Activated naive CD4-positive, alpha-beta T cell (primary cell): Measurements from ENCODE around the gene RGS3.
"Not testable (repeated sequence)": the region's sequence is repeated elsewhere in the genome, so short reads cannot be mapped to it uniquely, and the experiment has no call there.

ENCODE experiments used
- DNase-seq, 4 experiments: peaks; one replicate each; lab custom pipeline; 2025; lab: John Stamatoyannopoulos, UW

RGS3 gene

DNA sequence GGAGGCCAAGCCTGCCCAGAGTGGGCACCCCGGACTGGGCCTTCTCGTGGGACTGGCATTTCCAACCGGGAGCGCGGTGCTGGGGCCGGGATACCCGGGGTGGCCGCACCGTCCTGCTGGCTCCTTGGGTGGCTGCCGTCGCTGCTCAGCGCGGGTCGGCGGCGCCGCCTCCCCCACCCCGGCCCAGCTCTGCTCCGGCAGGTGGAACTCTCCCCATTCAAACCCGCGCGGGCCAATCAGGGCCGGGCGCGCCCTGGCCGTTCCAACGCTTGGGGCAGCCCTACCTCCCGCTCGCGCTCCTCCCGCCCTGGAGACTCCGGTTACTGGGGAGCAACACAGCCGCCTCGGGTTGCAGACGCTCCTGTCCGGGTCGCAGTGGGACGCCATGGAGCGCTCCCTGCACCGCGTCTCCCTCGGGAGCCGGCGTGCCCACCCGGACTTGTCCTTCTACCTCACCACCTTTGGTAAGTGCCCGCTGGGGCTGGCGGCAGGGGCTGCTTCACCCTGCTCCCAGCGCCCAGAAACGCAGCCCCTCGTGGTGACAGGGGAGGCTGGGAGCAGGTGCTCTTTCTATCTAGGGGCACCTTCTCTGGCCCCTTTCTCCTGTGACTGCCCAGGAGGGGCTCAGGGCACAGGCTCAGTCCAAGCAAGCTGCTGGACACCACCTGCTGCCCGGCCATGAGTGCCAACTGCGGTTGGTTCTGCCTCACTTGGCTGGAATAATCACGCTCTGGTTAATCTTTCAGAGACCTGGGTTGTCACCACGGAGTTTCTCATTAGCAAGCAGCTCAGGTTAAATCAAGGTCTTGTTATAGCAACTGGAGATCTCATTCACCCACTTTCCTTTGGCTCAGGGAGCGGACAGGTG is at the start of gene RGS3:
Gene RGS3 (plus strand): TSS at position 310 of the 868 bp plus-strand sequence. CDS start 76 bp downstream, at position 386.
- DNase-seq, result no peak

DNA sequence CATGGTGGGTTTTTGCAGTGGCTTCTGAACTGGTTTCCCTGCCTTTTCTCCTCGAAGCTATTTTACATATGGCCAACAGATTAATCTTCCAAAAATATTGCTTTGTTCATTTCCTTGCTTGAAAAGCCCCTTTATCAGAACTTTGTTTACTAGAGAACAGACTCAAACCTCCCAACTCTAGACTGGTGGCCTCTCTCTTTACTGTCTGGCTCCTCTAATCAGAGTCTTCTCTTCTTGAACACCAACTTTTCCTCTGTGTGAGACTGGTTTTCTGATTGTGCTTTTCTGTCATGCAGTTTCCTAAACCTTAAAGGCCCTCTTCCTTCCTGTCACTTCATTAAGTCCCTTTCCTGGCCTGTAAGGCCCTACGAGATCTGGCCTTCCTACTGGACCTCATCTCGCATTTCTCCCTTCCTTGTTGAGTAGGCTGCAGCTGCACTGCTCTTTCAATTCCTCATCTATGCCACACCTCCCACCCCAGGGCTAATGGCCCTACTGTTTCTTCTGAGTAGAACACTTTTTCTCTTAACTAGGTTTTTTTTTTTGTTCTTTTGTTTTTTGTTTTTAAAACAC is 47.3 kb upstream of the RGS3 start:
- DNase-seq, result no peak

DNA sequence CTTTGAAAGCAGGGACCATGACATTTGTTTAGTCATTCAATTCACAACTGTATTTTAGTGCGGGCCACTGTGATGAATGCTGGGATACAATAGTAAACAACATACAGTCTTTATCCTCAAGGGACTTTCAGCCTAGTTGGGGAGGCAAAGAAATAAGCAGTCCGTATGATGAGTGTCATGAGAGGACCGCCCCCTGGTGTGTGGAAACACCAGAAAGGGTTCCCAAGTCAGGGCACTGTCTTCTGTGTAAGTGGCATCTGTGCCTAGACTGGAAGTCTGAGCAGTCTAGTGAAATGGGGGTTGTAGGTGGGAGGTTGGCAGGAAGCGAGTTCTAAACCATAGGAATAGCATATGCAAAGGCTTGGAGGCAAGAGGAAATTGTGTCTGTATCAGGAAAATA is 46.2 kb upstream of the RGS3 start:
- no peak for DNase-seq

DNA sequence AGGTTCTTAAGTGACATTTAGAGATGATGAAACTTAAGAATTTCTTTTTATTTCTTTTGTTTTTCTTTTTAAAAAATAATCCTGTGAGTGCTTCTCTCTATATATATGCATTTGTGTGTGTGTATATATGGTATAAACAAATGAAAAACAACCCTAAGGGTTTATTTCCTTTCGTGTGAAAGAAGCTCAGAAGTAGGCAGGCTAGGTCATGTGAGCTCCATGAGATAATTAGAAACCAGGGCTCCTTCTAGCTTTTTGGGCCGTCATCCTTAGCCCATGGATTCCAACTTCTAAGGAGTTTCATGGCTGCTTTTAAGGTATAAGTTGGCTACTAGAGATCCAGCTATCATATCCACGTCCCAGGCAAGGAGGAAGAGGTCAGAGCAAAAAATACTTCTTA is 41.8 kb upstream of the RGS3 start:
- DNase-seq, result no peak

DNA sequence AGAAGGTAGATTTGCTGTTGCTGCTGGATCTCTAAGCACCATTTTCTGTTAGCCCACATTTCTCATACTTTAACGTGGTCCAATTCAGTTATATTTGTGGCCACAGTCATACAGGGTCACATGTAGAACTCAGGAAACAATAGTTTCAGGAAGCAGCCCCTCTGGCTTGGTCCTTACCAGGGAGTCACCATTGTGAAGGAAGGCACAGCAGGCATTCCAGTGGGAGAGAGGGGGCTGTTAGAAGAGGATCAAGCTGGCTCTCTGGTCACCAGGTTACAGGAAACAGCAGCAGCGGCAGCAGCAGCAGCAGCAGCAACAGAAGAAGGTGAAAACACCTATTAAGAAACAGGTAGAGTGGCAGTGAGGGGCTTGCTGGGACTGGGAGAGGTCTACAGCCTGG is 38.5 kb upstream of the RGS3 start:
- DNase-seq, result no peak

DNA sequence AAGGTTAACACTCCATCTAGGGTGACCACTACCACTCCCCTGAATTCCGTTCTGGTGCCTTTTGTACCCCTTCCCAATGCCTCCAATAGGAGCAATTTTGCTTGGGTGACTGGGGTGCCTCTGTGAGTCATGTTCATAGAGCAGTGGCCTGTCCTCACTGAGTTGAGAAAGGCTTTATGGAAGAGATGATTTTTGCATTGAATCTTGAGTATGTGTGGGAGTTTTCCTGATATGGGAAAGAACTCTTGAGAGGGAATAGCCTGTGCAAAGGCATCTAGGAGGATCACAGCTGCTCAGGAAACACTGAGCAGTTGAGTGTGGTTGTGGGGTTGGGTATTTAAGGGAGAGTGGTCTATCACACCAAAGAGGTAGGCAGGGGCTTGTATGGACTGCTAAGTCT is 36.8 kb upstream of the RGS3 start:
- no peak for DNase-seq

DNA sequence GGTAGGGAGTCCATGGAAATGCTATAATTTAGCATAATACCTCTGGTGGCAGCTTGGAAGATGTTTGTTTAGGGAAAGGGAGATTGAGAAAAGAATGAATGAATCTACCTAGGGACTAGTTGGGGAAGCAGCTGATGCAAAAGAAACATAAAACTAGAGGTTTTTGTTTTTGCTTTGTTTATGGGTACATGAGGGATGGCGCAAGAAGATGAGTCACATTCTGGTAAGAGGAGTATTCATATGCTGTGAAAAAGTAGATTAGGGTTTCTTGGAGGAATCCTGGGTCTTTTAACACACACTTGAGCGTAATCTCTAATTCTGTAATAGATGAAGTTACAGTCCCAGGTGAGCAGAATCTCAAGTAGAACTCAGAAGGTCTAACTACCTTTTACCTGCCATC is 35.9 kb upstream of the RGS3 start:
- no peak for DNase-seq

DNA sequence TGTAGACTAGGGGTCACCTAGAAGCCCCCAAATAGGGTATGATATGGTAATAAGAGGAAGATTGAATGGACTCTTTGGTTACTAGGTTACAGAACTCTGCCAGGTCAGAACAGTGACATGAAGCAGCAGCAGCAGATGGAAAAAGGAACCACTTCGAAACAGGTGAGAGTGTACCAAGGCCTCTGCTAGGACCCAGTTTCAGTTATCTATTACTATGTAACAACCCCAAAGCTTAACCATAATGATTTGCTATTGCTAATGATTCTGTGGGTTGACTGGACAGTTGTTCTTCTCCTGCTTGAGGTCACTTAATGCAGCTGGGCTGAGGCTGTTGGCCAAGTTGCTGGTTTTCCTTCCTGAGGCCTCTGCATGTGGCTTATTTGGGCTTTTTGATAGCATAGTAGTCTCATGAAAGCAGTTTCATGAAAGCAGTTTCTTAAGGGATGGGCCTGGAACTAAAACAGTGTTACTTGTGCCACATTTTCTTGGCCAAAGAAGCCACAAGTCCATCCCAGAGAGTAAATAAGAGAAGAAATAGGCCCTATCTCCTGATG is 35.4 kb upstream of the RGS3 start:
- DNase-seq, result no peak

DNA sequence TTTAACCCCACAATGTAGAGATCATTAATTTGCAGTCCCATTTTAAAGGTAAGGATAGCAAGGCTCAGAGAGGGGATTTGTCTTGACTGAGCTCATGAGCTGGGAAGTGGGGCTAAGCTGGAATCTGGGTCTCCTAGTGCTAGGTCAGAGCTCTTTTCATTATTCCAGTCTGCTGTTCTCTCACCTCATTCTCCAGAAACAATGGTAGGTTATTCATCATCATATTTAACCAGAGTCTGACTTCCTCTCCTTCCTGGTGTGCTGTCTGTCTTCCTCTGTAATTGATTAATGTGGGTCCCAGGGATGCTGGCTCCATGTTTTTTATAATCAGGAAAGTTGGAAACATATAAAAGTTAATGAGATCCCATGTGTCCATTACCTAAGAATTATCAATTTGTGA is 32.3 kb upstream of the RGS3 start:
- no peak for DNase-seq

DNA sequence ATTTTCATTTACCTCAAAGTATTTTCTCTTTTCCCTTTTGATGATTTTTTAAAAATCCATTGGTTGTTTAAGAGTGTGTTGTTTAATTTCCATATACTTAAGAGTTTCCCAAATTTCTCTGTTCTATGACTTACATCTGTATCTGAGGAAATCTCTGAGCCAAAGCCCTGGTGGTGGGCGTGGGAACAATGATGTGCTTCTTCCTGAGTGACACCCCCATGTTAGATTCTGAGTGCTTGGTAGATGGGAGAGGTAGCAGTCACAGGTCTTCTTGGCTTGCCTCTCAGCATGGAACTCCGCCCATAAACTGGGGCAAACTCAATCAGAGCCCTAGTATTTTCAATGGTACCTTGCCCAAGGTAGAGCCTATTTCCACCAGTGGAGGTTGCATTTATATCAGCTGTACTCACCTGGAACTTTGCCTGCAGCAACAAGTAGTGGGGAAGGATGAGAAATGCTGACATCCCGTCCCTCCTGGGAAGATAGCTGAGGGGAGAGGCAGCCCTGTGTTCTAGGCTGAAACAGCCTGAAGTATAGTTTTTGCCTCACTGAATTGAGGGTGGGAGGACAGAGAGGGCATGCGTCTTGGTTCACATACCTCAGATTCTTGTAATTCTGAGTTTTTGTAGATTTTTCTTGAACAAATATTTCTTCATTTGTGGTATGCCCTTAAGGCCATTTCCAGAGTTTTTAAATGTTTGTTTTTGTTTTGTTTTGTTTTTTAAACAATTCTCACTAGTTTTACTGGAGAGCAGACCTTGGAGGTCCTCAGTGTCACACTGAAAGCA is 26.6 kb upstream of the RGS3 start:
- no peak for DNase-seq

DNA sequence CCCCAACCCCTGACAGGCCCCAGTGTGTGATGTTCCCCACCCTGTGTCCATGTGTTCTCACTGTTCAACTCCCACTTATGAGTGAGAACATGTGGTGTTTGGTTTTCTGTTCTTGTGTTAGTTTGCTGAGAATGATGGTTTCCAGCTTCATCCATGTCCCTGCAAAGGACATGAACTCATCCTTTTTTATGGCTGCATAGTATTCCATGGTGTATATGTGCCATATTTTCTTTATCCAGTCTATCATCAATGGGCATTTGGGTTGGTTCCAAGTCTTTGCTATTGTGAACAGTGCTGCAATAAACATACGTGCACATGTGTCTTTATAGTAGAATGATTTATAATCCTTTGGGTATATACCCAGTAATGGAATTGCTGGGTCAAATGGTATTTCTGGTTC is 25.8 kb upstream of the RGS3 start:
- DNase-seq, result not testable (repeated sequence)

DNA sequence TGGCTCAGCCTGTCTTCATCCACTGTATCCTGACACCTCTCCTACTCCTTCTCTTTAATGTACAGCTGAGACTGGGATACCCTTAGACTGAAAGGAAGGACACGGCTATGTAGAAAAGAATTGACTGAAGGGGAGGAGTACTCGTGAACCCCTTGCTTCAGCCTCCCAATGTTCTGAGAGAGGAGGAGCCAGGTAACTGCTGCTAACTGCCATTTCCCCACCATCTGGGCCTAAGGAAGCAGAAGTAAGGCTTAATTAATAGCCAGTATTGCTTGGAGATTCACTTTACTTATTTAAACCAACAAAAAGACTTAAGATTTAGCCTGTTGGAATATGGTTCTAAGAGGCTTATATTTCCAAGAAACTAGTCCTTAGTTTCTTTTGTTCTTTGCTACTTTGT is 18.8 kb upstream of the RGS3 start:
- DNase-seq, result no peak

DNA sequence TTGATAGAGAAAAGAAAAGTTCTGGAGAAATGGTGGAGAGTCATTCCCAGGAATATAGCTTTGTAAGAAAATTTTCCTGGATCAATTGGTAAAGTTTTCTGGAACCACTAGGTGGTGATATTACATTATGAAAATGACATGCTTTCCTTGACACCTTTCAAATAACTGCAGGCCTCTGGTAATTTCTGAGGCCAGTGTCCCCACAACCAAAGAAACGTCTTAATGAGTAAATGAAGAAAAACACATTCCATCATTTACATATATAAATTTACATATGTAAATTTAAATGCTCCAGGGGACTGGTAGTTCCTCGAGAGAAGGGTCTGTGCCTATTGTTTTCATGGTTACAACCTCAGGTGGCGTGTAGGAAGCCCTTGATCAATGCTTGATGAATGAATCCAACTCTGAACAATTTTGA is 17.2 kb upstream of the RGS3 start:
- DNase-seq, result peak in 1 of 4 experiments; percentile 1

DNA sequence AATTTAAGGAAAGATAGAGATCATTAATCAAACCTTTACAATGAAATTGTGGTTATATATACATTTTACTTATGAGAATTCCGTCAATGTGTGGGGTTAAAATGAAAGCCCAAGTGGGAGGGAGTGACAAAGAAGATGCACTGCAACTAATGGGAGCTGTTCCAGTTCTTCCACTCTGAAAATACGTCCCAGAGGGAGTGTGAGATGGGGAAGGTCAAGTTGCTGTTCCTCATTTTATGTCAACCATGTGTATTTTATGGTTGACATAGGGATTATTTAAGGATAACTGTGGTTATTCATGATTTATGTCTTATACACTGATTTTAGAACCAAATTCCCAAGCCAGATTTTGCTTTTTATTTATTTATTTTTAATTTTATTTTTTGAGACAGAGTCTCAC is 14.2 kb upstream of the RGS3 start:
- DNase-seq, result no peak

DNA sequence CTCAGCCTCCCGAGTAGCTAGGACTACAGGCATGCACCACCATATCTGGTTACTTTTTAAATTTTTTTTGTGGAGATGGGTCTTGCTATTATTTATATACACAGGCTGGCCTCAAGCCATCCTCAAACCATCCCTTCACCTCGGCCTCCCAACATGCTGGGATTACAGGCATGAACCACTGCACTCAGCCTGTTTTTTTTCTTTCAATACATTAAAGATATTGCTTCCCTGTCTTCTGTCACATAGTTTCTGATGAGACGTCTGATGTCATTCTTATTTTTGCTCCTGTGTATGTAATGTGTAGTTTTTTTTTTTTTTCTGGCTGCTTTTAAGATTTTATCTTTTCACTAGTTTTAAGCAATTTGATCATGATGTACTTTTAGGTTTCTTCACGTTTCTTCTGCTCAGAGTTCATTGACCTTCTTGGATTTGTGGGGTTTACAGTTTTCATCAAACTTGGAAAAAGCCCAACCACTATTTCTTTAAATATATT is 11.4 kb upstream of the RGS3 start:
- DNase-seq, result no peak

DNA sequence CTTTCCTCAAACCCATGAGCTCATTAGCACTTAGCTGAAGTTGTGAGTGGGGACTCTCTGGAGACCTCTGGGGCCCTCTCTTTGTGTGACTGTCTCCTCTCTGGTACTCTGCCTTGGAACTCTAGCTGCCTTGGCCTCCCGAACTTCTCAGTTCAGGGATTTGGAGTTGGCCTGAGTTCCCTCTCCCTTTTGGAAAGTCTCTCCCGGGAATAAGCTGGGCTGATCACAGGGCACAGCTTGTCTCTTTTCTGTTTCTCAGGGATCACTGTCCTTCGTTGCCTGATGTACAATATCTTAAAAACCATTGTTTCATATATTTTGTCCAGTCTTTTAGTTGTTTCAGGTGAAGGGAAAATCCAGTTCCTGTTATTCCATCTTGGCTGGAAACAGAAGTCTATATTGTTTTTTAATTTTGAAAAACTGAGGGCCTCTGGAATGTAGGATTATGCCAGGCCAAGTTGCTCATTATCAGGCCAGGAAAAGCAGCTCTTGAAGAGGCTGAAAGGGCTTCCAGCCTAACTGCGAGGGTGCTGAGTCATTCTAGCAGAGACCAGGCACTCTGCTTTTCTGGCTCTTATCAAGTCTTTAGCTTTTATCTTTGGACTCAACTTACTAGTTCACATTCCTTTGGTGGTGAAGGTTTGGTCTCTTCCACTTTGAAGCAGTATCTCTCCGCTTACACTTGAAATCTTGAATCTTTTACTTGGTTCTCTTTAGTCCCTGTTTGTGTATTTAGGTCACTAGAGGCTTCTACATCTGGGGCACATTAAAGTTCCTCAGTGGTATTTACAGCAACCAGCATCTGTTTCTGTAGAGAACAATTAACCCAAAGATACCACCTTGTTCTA is 8.4 kb upstream of the RGS3 start:
- DNase-seq, result no peak

DNA sequence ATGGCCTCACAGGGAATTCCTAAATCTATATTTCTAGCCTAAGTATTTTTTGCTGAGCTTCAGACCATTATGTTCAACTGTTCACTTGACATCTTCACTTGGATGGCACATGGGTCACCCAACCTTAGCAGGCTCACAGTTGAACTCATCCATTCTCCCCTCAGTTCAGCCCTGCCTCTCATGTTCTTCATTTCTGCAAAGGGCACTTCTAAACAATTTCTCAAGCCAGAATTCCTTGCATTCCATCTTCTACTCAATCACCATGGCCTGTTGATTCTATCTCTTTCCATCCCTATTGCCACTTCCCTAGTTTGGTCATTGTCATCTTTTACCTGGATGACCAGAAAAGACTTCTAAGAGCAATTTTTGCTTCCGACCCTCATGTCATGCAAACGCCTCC is 7.3 kb upstream of the RGS3 start:
- no peak for DNase-seq

DNA sequence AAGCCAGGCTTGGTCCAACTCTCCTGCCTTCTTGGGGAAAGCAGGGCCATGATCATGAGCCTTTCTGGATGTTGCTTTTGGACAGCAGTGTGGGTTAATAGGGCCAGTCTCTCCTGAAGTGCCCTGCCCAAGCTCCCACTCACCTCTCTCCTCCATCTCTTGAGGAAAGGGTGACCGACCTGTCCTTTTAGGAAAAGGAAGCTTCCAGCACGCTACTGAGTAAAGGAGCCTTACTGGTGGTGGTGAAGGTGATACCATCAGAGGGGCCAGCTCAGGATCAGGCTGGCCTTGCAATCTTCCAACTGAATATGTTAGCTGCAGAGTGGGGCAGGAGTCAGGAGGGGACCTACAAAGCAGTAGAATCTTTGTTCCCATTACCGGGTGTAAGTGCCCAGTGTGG is 2.2 kb upstream of the RGS3 start:
- no peak for DNase-seq

DNA sequence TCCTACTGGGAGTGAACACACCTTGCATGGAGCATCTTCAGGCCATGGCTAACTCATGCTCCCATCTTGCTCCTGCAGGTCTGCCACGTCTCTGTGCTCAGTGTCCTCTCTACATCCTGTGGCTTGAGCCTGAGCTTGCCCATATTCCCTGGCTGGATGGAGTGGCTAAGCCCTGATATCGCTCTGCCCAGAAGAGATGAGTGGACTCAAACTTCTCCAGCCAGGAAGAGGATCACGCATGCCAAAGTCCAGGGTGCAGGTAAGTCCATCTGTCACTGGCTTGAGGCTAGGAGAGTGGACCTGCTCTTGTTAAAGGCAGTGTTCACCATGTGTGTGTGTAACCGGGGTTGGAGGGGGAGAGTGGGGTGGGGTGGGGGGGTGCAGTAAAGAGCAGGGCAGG is 1.6 kb upstream of the RGS3 start:
- DNase-seq, result no peak

DNA sequence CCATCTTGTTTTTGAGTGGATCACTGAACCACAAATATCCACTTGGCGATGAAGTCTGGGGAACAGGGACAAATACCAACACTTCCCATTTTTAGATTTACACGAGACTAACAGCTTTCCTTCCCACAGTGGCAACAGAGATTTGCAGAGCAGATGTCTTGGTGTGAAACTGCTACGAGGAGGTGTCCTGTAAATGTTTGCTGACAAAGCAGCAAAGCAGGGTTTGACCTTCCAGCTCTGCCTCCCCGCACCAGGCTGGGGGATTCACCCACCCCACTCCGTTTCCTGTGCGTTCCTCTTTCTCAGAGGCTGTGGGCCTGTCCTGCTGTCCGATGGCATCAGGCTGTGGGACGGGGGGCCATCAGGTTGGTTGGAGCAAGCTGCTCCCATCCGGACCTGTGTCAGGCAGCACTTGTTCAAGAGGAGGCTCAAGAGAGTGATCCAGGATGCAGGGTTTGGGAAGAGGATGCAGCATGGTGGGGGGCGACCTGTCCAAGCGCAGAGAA is 693 bp upstream of the RGS3 start:
- no peak for DNase-seq

DNA sequence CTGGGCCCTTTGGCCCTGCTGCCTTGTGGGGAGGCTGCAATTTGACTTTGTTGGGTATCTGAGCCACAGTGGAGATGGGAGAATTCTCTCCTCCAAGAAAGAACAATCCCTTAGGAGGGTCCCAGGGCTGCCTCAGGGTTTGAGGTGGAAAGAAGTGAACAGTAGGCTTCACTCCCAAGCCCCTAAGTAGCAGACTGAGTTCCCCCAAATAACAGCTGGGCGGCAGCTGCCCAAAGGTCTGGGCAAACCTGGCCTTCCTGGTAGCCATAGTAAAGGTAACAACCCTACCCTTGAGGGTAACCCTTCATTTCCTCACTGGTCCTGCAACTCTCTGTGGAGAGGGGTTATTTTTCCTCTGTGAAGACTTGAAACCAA is 746 bp downstream of the RGS3 start:
- no peak for DNase-seq
